T-cell (primary cell): ENCODE measurements around the gene SGTA. TPM values are rescaled to one million over a fixed set of nuclear protein-coding genes. Genes with fewer than 3 reads are reported as not detected.
"Not testable (repeated sequence)": the region's sequence is repeated elsewhere in the genome, so short reads cannot be mapped to it uniquely, and the experiment has no call there.

Experiments used
- ATAC-seq, 4 experiments: fragments of 200-7000 bp in 3 of 4; fragments of 150-1000 bp in 1 of 4; cut with Tn5 transposase; replicated peaks in 1 of 4; 1 replicate in 3 of 4; 2 replicates in 1 of 4; pipeline ENCODE4 v1.10.0; 2021; ENCODE audit warnings: moderate library complexity in 3 of 4, mild to moderate bottlenecking in 2 of 4, moderate number of reproducible peaks in 1 of 4
- CTCF ChIA-PET, 2 donors: fragments of 300-600 bp; sonication (Branson Sonifier 250); formaldehyde crosslinking; loops; one replicate each; lab custom pipeline; 2022; ENCODE audit warnings: antibody characterized with exemption in 2 of 2; lab: Charles Lee
- POLR2A ChIA-PET, 2 donors: fragments of 300-600 bp; sonication (Branson Sonifier 250); formaldehyde crosslinking; loops; one replicate each; lab custom pipeline; 2022; ENCODE audit warnings: antibody characterized with exemption in 2 of 2; lab: Charles Lee
- DNase-seq, 35 experiments: peaks; one replicate each; pipeline versions ENCODE4 v3.0.0 to v3.0.0-alpha.2; 2013 to 2023
- H3K27ac ChIP-seq: one replicate; pipeline ENCODE4 v1.5.1; 2013; ENCODE audit warnings: low read length
- H3K27me3 ChIP-seq, 2 experiments: replicated peaks in 1 of 2; 1 replicate in 1 of 2; 2 replicates in 1 of 2; pipeline versions ENCODE4 v1.6.1 to v1.7.0; 2013; ENCODE audit warnings: low read length in 1 of 2, mixed read lengths in 1 of 2; ENCODE audit not compliant: control insufficient read depth in 2 of 2, insufficient read depth in 2 of 2; ENCODE audit errors: extremely low read depth in 1 of 2
- H3K36me3 ChIP-seq, 2 donors: 1 replicate in 1 of 2; 2 replicates in 1 of 2; pipeline versions ENCODE4 v1.6.1 to v1.7.0; 2013; ENCODE audit warnings: low read length in 1 of 2; ENCODE audit not compliant: control insufficient read depth in 2 of 2, insufficient read depth in 1 of 2; ENCODE audit errors: extremely low read depth in 1 of 2
- H3K4me1 ChIP-seq, 2 experiments: 1 replicate in 1 of 2; 2 replicates in 1 of 2; pipeline versions ENCODE4 v1.6.1 to v1.7.0; 2013; ENCODE audit warnings: low read length in 2 of 2, mixed read lengths in 1 of 2; ENCODE audit not compliant: insufficient read depth in 2 of 2, control insufficient read depth in 1 of 2; ENCODE audit errors: extremely low read depth in 1 of 2
- H3K4me3 ChIP-seq, 2 donors: 1 replicate in 1 of 2; 2 replicates in 1 of 2; pipeline versions ENCODE4 v1.5.1 to v1.7.0; 2013; ENCODE audit warnings: mild to moderate bottlenecking in 2 of 2, low read length in 1 of 2, moderate library complexity in 1 of 2; ENCODE audit not compliant: control insufficient read depth in 1 of 2; ENCODE audit errors: extremely low read depth in 1 of 2
- H3K9me3 ChIP-seq: 2 replicates; pipeline ENCODE4 v1.7.0; 2013
- H3K27ac Mint-ChIP-seq, 2 donors: one replicate each; pipeline ENCODE4 v1.8.0; 2020 to 2021; ENCODE audit warnings: mild to moderate bottlenecking in 2 of 2, mixed read lengths in 2 of 2
- H3K27me3 Mint-ChIP-seq, 2 donors: one replicate each; pipeline ENCODE4 v1.8.0; 2021 to 2022; ENCODE audit warnings: mixed read lengths in 2 of 2
- H3K36me3 Mint-ChIP-seq: one replicate; pipeline ENCODE4 v1.8.0; 2021; ENCODE audit warnings: mixed read lengths
- H3K4me1 Mint-ChIP-seq, 3 donors: one replicate each; pipeline ENCODE4 v1.8.0; 2020 to 2022; ENCODE audit warnings: mixed read lengths in 3 of 3, mild to moderate bottlenecking in 1 of 3
- H3K4me3 Mint-ChIP-seq, 3 donors: one replicate each; pipeline ENCODE4 v1.8.0; 2020 to 2022; ENCODE audit warnings: mild to moderate bottlenecking in 3 of 3, mixed read lengths in 3 of 3, moderate library complexity in 3 of 3
- H3K9me3 Mint-ChIP-seq, 3 donors: one replicate each; pipeline ENCODE4 v1.8.0; 2020 to 2022; ENCODE audit warnings: mixed read lengths in 3 of 3
- WGBS: methylation state at CpG from one replicate; pipeline ENCODE4 v1.1.5; 2013; ENCODE audit warnings: missing lambda C conversion rate; ENCODE audit not compliant: insufficient coverage; 5-methylcytosine and 5-hydroxymethylcytosine counted together
- total RNA-seq, 35 experiments: library from RNA in 6 of 35; stranded (reverse) in 6 of 35; fragments of 120-200 nt in 1 of 35; gene quantifications; one replicate each; pipeline versions ENCODE4 v1.2.1 to v1.2.4 and lab custom pipeline; 2013 to 2026

SGTA gene
- total RNA-seq, 5 donors from 2014 or later (not counting 1 experiment from before 2014, with no cell fraction given) = 28.9 to 42.5 (median 36.7) TPM

DNA sequence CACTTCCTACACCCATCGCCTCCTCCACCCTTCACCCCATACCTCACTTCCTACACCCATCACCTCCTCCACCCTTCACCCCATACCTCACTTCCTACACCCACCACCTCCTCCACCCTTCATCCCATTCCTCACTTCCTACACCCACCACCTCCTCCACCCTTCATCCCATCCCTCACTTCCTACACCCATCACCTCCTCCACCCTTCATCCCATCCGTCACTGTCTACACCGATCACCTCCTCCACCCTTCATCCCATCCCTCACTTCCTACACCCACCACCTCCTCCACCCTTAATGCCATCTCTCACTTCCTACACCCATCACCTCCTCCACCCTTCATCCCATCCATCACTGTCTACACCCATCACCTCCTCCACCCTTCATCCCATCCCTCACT lies 69.9 kb downstream of the SGTA start:
- ATAC-seq, H3K4me3 ChIP-seq, H3K36me3 ChIP-seq, H3K9me3 ChIP-seq, H3K27ac ChIP-seq, H3K36me3 Mint-ChIP-seq, DNase-seq, H3K27ac Mint-ChIP-seq, H3K4me3 Mint-ChIP-seq, CTCF ChIA-PET, POLR2A ChIA-PET: not testable (repeated sequence)
- H3K4me1 ChIP-seq = peaks cover 4 to 13% of the 10 kb centered on the region in 2 experiments
- peaks cover 0 to 48% of the 10 kb centered on the region in 2 experiments for H3K27me3 ChIP-seq
- WGBS = 80% methylated on average over 1 of the region's 3 CpGs
- Mint-ChIP-seq H3K4me1 (peaks cover 9 to 18% (median 17%) of the 10 kb centered on the region in 3 donors), H3K9me3 (peaks cover 2 to 11% (median 3%) of the 10 kb centered on the region in 3 donors), H3K27me3 (peaks cover 3 to 16% of the 10 kb centered on the region in 2 donors)

DNA sequence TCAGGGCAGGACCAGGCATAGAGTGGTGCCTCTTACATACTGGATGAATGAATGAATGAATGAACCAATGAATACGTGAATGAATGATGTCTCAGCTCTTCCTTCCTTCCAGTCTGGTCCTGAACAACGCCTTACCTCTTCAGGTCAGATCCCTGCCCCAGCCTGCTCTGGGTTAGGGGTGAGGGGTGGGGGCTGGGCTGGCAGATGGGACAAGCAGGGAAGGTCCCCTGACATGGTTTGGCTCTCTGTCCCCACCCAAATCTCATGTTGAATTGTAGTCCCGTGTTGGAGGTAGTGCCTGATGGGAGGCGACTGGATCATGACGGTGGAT lies 71.2 kb downstream of the SGTA start:
- DNase-seq = no peak
- H3K4me3 ChIP-seq = no peak overlapping the region
- Mint-ChIP-seq H3K27ac (no peak overlapping the region), H3K9me3 (peaks cover 2 to 11% (median 3%) of the 10 kb centered on the region in 3 donors), H3K27me3 (peaks cover 0 to 14% of the 10 kb centered on the region in 2 donors), H3K4me1 (peaks cover 9 to 18% (median 17%) of the 10 kb centered on the region in 3 donors), H3K36me3 (peaks cover 6% of the 10 kb centered on the region), H3K4me3 (peak overlapping the region in 1 of 3 donors; percentile 19)
- H3K4me1 ChIP-seq = peaks cover 4 to 13% of the 10 kb centered on the region in 2 experiments
- H3K27ac ChIP-seq = no peak overlapping the region
- peaks cover 0 to 38% of the 10 kb centered on the region in 2 experiments for H3K27me3 ChIP-seq
- peaks cover 0 to 4% of the 10 kb centered on the region in 2 donors for H3K36me3 ChIP-seq
- no peaks in the 10 kb centered on the region for H3K9me3 ChIP-seq
- ChIA-PET POLR2A (no interaction called here), CTCF (no interaction called here)
- WGBS = 100% methylated on average over 2 of the region's 5 CpGs
- no peak for ATAC-seq

DNA sequence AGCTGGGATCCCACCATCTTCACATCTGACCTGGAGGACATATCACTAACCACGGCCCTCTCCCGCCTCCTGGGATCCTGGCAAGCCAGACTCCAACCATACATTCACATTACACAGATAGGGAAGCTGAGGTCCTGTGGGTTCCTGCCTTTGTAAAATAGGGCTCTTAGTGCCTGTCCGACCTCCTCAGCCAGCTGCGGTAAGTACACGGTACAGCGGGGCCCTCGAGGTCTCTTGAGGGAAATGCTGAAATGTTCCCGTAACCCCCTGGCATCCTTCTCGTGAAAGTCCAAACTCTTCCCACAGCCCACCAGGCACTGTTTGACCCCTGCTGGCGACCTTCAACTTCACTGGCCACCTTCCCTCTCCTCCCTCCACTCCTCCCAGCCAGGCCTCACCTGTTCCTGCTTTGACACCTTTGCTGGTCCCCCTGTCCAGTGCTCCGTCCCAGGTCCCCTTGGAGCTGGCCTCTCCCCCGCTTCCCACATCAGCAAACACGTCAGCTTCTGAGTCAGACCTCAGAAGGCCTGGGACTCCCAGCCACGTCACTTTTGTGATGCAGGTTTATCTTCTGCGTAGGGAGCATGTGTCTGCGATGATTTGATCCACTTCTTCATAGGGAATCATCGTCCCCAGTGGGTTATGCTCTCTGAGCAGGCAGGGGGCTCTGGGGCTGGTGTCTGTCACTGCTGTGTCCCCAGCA lies 71.8 kb downstream of the SGTA start:
- Mint-ChIP-seq H3K9me3 (peaks cover 2 to 11% (median 3%) of the 10 kb centered on the region in 3 donors), H3K36me3 (peaks cover 6% of the 10 kb centered on the region), H3K4me3 (peak overlapping the region in 1 of 3 donors; percentile 19), H3K4me1 (peaks cover 9 to 18% (median 17%) of the 10 kb centered on the region in 3 donors), H3K27ac (peak overlapping the region in 1 of 2 donors; percentile 52), H3K27me3 (peaks cover 0 to 14% of the 10 kb centered on the region in 2 donors)
- 75% methylated on average over 16 of the region's 17 CpGs for WGBS
- CTCF ChIA-PET = no interaction called here
- Histone ChIP-seq H3K36me3 (peaks cover 0 to 4% of the 10 kb centered on the region in 2 donors), H3K9me3 (no peaks in the 10 kb centered on the region), H3K4me3 (no peak overlapping the region), H3K4me1 (peaks cover 4 to 13% of the 10 kb centered on the region in 2 experiments), H3K27me3 (peaks cover 0 to 33% of the 10 kb centered on the region in 2 experiments), H3K27ac (no peak overlapping the region)
- no peak for ATAC-seq
- POLR2A ChIA-PET = no interaction called here
- DNase-seq = no peak

DNA sequence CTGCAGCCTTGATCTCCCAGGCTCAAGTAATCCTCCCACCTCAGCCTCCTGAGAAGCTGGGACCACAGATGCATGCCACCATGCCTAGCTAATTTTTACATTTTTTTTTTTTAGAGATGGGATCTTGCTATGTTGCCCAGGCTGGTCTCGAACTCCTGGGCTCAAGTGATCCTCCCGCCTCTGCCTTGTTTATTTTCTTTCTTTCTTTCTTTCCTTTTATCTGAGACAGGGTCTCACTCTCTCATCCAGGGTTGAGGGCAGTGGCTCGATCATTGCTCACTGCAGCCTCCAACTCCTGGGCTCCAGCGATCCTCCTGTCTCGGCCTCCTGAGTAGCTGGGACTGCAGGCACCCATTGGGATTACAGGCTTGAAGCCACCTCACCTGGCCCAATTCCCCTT lies 76.8 kb downstream of the SGTA start:
- no peak for DNase-seq
- ATAC-seq = no peak
- Mint-ChIP-seq H3K4me3 (no peak overlapping the region), H3K36me3 (no peaks in the 10 kb centered on the region), H3K27me3 (peaks cover 0 to 2% of the 10 kb centered on the region in 2 donors), H3K4me1 (peaks cover 14 to 22% (median 17%) of the 10 kb centered on the region in 3 donors), H3K9me3 (no peaks in the 10 kb centered on the region), H3K27ac (no peak overlapping the region)
- 100% methylated on average over 2 of the region's 5 CpGs for WGBS
- peaks cover 6 to 29% of the 10 kb centered on the region in 2 experiments for H3K4me1 ChIP-seq
- ChIA-PET POLR2A (no interaction called here), CTCF (no interaction called here)
- H3K4me3 ChIP-seq = no peak overlapping the region
- H3K9me3 ChIP-seq = no peaks in the 10 kb centered on the region
- H3K27ac ChIP-seq = no peak overlapping the region
- no peaks in the 10 kb centered on the region for H3K36me3 ChIP-seq
- H3K27me3 ChIP-seq = peaks cover 0 to 12% of the 10 kb centered on the region in 2 experiments

Other genes with a start within 250 kb of the SGTA start
- gene GNG7, start 80.6 kb downstream of the SGTA start, total RNA-seq = 1 to 10 TPM; 4.5 to 7.2 (median 5.7) TPM
- under 1 TPM; 0.53 to 0.70 (median 0.60) TPM for gene DIRAS1, start 61.9 kb downstream of the SGTA start, total RNA-seq
- 10 to 100 TPM; 13.2 to 24.5 (median 19.6) TPM for gene SLC39A3, start 43.3 kb downstream of the SGTA start, total RNA-seq
- 10 to 100 TPM; 30.8 to 46.6 (median 41.9) TPM for gene THOP1, start 2.2 kb upstream of the SGTA start, total RNA-seq
- gene ZNF554, start 36.6 kb upstream of the SGTA start, total RNA-seq = 1 to 10 TPM; 5.5 to 9.0 (median 7.5) TPM
- gene ZNF555, start 58.2 kb upstream of the SGTA start, total RNA-seq = 10 to 100 TPM in 1 of 5 donors, 1 to 10 TPM in 4; 3.7 to 10.9 (median 6.7) TPM
- not detected for gene ZNF556, start 84.1 kb upstream of the SGTA start, total RNA-seq
- gene ZNF57, start 117.7 kb upstream of the SGTA start, total RNA-seq = 1 to 10 TPM; 2.7 to 6.0 (median 3.7) TPM
- 1 to 10 TPM; 4.1 to 6.5 (median 4.8) TPM for gene ZNF77, start 161.7 kb upstream of the SGTA start, total RNA-seq
- under 1 TPM in 3 of 5 donors, not detected in 2; 0.36 to 0.61 (median 0.50) TPM for gene TLE6, start 194.3 kb upstream of the SGTA start, total RNA-seq
- gene TLE2, start 246.0 kb upstream of the SGTA start, total RNA-seq = 10 to 100 TPM; 16.7 to 29.7 (median 21.5) TPM